Brain microvascular endothelial cell (primary cell): ENCODE results near the gene STAT1.

Source experiments
- DNase-seq: peaks from one replicate; pipeline ENCODE4 v3.0.0-alpha.2; 2020
- H3K27ac ChIP-seq: fragments of 250-450 bp; sonication (Bioruptor Pico); 2 replicates; pipeline ENCODE4 v1.5.1; 2020; ENCODE audit warnings: mild to moderate bottlenecking, moderate library complexity
- H3K27me3 ChIP-seq: fragments of 250-450 bp; sonication (Bioruptor Pico); replicated peaks from 2 replicates; pipeline ENCODE4 v1.5.1; 2020; ENCODE audit warnings: mild to moderate bottlenecking
- H3K36me3 ChIP-seq: fragments of 250-450 bp; sonication (Bioruptor Pico); replicated peaks from 2 replicates; pipeline ENCODE4 v1.5.1; 2020; ENCODE audit warnings: mild to moderate bottlenecking
- H3K4me3 ChIP-seq: 2 replicates; pipeline ENCODE4 v1.5.1; 2011; ENCODE audit warnings: low read depth, mild to moderate bottlenecking, control low read depth, low read length, moderate library complexity
- in situ Hi-C: cut with HindIII; loops from 2 replicates; pipeline ENCODE4 v1.10.0; 2017; ENCODE audit warnings: low sequenced_read_pairs, low pct_ligation_motif_present
- TF ChIP-seq, protein P1 (sequence below): IDR thresholded peaks from 2 replicates; pipeline ENCODE4 v1.5.1; 2011; ENCODE audit warnings: low read depth, mild to moderate bottlenecking, moderate library complexity, low read length, control low read depth, inconsistent platforms; ENCODE audit errors: missing control alignments

Gene STAT1

DNA sequence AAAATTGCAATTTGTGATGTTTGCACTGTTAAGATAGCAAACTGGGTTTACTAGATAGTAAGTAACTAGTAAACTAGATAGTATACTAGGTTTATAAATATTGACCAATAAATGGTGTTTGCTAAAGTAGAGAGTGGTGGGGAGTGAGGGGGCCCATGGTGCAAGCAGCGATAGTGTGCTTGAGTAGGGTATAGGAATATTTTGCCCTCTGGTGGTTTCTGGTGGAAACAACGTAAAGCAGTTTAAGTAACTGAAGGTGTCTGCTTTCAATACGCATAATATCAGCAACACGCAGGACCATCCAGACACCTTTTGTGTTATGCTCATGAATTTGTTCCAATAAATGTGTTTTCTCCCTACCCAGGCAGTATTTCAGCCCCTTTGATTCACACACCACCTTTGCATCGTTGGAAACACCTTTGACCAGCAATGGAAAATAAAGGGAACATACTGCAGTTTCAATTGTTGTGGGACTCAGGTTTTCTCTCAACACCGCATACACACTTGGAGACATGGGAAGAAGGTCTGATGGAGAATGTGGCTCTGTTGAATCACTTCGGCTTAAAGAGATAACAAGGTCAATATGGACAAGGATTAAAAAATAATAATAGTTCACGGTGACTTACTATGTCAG, 16.7 kb upstream of the STAT1 start:
- Histone ChIP-seq H3K27me3 (no peaks in the 10 kb centered on the region), H3K36me3 (no peaks in the 10 kb centered on the region), H3K4me3 (no peak overlapping the region), H3K27ac (no peak overlapping the region)
- TF ChIP-seq, protein P1, sequence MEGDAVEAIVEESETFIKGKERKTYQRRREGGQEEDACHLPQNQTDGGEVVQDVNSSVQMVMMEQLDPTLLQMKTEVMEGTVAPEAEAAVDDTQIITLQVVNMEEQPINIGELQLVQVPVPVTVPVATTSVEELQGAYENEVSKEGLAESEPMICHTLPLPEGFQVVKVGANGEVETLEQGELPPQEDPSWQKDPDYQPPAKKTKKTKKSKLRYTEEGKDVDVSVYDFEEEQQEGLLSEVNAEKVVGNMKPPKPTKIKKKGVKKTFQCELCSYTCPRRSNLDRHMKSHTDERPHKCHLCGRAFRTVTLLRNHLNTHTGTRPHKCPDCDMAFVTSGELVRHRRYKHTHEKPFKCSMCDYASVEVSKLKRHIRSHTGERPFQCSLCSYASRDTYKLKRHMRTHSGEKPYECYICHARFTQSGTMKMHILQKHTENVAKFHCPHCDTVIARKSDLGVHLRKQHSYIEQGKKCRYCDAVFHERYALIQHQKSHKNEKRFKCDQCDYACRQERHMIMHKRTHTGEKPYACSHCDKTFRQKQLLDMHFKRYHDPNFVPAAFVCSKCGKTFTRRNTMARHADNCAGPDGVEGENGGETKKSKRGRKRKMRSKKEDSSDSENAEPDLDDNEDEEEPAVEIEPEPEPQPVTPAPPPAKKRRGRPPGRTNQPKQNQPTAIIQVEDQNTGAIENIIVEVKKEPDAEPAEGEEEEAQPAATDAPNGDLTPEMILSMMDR, result peak; percentile 74
- DNase-seq, result peak; percentile 34
- in situ Hi-C loops, result no loop called here

DNA sequence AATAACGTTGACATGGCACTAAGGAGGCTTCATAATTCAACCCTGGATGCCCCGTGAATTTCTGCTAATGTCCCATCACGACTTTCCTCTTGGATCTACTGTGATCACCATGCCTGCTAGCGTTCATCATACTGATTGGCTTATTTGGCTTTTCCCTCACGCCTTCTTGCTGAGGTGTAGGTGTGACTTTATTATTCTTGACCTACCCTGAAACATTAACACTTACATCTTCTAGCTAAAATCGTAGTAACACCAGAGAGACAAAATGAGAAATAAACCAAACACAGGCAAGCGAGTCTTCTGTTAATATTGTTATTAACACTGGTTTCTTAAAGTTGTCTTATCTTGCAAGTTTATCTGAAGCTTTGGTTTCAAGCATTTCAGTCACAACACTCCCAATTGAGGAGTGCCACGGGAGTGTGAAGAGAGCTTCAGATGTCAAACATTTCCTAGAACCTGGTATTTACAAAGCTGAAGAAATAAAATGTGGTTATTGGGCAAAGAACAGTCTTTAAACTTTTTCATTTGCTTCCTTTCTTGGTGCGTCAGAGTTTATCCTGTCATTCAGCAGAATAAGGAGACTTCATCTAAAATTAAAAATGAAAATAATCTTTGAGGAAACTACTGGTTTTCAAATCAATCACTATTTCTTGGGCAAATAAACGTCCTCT, 15.4 kb upstream of the STAT1 start:
- no peak overlapping the region for H3K4me3 ChIP-seq
- no peak overlapping the region for H3K27ac ChIP-seq
- DNase-seq, result no peak
- TF ChIP-seq, protein P1, result no peak
- no peaks in the 10 kb centered on the region for H3K27me3 ChIP-seq
- H3K36me3 ChIP-seq, result no peaks in the 10 kb centered on the region
- in situ Hi-C loops, result no loop called here

DNA sequence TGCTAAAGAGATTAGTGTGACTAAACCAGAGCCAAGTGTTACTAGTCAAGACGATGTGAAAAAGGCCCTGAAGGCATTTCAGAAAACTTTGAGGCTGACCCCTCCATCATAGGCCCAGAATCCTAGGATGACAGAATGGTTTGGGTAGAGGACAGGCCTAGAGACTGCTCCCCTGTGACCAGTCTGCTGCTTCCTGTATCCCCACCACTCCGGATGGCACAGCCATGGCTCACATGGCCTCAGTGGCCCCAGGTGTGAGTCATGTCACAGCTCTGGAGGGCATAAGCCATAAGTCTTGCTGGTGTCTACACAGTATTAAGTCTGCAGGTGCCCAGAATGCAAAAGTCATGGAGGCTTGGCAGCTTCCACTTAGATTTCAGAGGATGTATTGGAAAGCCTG, 12.4 kb upstream of the STAT1 start:
- no peaks in the 10 kb centered on the region for H3K27me3 ChIP-seq
- TF ChIP-seq, protein P1, result no peak
- no peak for DNase-seq
- H3K4me3 ChIP-seq, result no peak overlapping the region
- no peaks in the 10 kb centered on the region for H3K36me3 ChIP-seq
- no peak overlapping the region for H3K27ac ChIP-seq
- in situ Hi-C loops, result no loop called here

DNA sequence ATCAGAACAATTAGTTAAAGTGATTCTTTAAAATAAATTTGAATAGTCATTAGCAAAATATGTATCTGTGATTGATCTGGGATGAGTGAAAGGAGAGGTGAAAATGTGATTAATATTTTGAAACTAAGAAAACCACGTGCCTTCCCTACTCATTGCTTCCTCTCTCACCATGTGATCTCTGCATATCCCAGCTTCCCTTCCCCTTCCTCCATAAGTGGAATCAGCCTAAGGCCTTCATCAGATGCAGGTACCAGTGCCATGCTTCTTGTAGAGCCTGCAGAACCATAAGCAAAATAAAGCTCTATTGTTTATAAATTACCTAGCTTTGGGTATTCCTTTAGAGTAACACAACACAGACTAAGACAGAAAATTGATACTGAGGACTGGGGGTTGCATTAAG, 11.2 kb upstream of the STAT1 start:
- TF ChIP-seq, protein P1, result no peak
- Histone ChIP-seq H3K27ac (no peak overlapping the region), H3K36me3 (no peaks in the 10 kb centered on the region), H3K27me3 (no peaks in the 10 kb centered on the region), H3K4me3 (no peak overlapping the region)
- no peak for DNase-seq
- in situ Hi-C loops, result no loop called here

DNA sequence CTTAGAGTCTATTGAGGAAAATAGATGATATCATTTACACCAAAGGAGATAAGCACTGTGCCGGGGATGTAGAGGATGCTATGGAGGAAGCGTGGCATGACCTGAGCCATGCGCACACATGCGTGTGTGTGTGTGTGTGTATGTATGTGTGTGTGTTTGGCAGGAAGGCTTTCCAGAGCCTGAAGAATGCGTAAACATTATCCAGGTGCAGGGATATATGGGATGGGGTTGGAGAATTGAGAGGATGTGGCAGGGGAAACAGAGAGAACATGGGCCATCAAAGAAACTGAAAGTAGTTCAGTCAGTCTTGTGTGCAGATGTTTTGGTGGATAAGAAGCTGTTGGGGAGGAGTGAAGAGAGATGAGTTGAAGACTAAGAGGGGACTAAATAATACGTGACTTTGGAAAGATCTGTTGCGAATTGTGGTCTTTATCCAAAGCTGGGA, 9.3 kb upstream of the STAT1 start:
- H3K27me3 ChIP-seq, result no peaks in the 10 kb centered on the region
- no peak for DNase-seq
- TF ChIP-seq, protein P1, result no peak
- no peaks in the 10 kb centered on the region for H3K36me3 ChIP-seq
- no peak overlapping the region for H3K27ac ChIP-seq
- in situ Hi-C loops, result no loop called here
- no peak overlapping the region for H3K4me3 ChIP-seq
